Fibroblast of lung (primary cell): ENCODE results near the gene HNF1B.

Source experiments
- CTCF ChIP-seq, 2 donors: IDR thresholded peaks in 1 of 2; conservative IDR thresholded peaks in 1 of 2; 1 replicate in 1 of 2; 2 replicates in 1 of 2; pipeline ENCODE4 v1.5.1; 2011 to 2012; ENCODE audit warnings: low read length in 2 of 2, control low read depth in 1 of 2, inconsistent platforms in 1 of 2, low read depth in 1 of 2, mild to moderate bottlenecking in 1 of 2
- EZH2 ChIP-seq: IDR thresholded peaks from 2 replicates; pipeline ENCODE4 v1.5.1; 2012; ENCODE audit warnings: low read length, control low read depth, mild to moderate bottlenecking; ENCODE audit errors: missing control alignments

DNA sequence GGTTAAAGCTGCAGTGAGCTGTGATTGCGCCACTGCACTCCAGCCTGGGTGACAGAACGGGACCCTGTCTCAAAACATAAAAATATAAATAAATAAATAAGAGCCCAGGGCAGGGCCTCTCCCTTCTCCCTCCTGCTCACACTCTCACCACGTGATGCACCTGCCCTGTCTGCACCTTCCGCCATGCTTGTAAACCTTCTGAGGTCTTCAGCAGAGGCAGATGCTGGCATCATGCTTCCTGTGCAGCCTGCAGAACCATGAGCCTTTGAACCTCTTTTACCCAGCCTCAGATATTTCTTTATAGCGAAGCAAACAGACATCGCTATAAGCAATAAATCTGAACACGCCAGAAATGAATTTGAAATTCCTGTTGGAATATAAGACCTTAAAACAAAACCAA, 48.5 kb downstream of the HNF1B start:
- no peak for TF ChIP-seq CTCF (conservative IDR thresholded peaks at IDR 0.05 in 1 of 2, IDR thresholded peaks at IDR 0.05 in 1 of 2; ENCODE audit: low read depth in 1 of 2, low read length in 2 of 2)
- no peak for TF ChIP-seq EZH2
